Measurements from ENCODE around the gene CLTCL1.
"Not testable (repeated sequence)": the region's sequence is repeated elsewhere in the genome, so short reads cannot be mapped to it uniquely, and the experiment has no call there.

CLTCL1 gene

DNA sequence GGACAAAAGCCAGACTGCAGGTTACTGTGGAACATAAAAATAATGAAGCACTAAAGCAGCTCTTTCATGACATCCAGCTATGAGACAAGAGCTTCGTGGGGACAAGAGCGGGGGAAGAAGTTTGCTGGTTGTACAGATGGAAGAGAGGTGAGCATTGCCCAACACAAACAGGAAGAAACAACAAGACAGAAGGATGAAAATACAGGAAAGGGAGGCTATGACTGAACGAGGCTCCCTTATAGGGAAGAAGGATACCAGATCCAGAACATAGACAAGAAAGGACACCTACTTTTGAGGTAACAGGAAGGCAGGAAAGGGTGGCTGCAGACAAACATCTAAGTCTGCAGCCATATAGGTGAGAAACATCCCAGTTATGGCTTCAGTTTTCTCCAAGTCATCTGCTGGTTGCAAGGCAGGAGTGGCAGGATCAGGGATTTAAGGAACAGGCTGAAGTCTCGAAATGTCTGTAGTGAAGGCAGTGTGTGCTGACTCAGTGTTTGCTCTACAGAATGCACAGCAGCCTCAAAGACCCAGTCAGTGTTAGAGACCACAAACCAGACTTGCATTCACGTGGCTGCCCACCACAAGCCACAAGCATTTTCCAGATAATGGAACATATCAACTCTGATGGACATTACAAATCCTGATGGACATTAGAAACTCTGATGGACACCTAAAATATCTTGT is 1.9 kb downstream of the CLTCL1 start:
- Histone ChIP-seq H3K36me3 (ENCODE audit: insufficient read depth, low read length) (no peaks in the 10 kb centered on the region), H3K4me3 (ENCODE audit: low read depth in 1 of 2, low read length in 2 of 2) (no peak overlapping the region), H3K27me3 (ENCODE audit: control insufficient read depth in 1 of 2, insufficient read depth in 2 of 2, low read length in 2 of 2) (no peaks in the 10 kb centered on the region), H3K27ac (ENCODE audit: low read depth, low read length) (no peak overlapping the region), H3K9ac (ENCODE audit: low read length) (no peak overlapping the region), H3K4me1 (ENCODE audit: insufficient read depth, low read length) (peaks cover 15% of the 10 kb centered on the region), H3K9me3 (ENCODE audit: low read length) (no peaks in the 10 kb centered on the region)

DNA sequence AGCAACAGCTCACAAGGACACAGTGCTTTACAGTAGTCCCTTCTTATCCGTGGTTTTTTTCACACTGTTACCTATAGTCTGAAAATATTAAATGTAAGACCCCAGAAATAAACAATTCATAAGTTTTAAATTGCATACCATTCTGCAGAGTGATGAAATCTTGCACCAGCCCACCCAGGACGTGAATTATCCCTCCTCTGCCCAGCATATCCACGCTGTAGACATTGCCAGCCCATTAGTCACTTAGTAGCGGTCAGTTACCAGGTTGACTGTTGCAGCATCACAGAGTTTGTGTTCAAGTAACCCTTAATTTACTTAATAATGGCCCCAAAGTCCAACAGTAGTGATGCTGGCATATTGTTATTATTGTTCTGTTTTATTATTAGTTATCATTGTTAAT is 3.6 kb downstream of the CLTCL1 start:
- Histone ChIP-seq H3K9ac (ENCODE audit: low read length) (no peak overlapping the region), H3K4me3 (ENCODE audit: low read depth in 1 of 2, low read length in 2 of 2) (no peak overlapping the region), H3K9me3 (ENCODE audit: low read length) (no peaks in the 10 kb centered on the region), H3K36me3 (ENCODE audit: insufficient read depth, low read length) (no peaks in the 10 kb centered on the region), H3K27me3 (ENCODE audit: control insufficient read depth in 1 of 2, insufficient read depth in 2 of 2, low read length in 2 of 2) (no peaks in the 10 kb centered on the region), H3K4me1 (ENCODE audit: insufficient read depth, low read length) (peaks cover 15% of the 10 kb centered on the region), H3K27ac (ENCODE audit: low read depth, low read length) (no peak overlapping the region)

DNA sequence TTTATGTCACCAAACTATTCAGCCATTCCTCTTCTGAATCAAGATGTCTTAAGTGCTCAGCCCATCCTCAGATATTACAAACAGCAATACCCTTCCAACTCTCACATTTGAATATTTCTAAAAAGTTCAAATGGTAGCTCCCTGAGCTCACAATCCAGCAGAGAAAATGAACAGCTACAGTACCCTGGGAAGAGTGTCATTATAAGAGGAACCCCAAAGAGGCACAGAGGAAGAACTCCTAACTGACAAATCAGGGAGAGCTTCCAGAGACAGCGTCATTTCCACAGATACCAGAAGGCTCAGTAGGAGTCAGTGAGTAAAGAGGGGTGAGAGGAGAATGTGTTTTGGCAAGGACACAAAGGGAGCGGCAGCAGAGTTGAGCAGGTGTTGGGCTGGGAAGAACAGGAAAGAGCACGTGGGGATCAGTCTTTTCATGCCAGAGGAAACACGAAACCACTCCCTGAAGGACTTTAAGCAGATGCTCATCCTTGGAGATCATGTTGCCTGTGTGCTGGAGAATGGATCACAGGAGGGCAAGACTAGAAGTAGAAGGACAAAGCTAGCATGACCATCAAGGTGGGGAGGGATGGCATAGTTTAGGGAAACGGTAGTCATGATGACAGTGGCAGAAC is 4.3 kb downstream of the CLTCL1 start:
- no peaks in the 10 kb centered on the region for H3K9me3 ChIP-seq (ENCODE audit: low read length)
- H3K27ac ChIP-seq (ENCODE audit: low read depth, low read length): no peak overlapping the region
- H3K36me3 ChIP-seq (ENCODE audit: insufficient read depth, low read length): no peaks in the 10 kb centered on the region
- no peak overlapping the region for H3K4me3 ChIP-seq (ENCODE audit: low read depth in 1 of 2, low read length in 2 of 2)
- no peaks in the 10 kb centered on the region for H3K27me3 ChIP-seq (ENCODE audit: control insufficient read depth in 1 of 2, insufficient read depth in 2 of 2, low read length in 2 of 2)
- H3K4me1 ChIP-seq (ENCODE audit: insufficient read depth, low read length): peaks cover 10% of the 10 kb centered on the region
- H3K9ac ChIP-seq (ENCODE audit: low read length): no peak overlapping the region

DNA sequence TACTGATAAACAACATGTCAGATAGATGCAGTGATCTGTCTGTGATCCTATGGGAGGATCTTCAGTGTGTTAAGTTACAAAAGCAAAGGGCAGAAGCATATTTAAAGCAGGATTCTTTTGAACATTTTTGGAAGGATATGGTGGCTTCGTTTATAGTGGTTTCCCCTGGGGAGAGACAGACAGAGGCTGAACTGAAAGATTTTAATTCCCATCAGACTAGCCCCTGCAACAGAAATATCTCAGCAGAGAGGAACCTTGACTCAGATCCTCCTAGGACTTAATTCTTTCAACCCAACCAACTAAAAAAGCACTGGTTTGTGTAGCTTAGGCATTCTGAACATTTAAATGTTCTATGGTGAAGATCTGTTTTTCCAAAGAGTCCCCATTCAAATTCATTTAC is 5.7 kb downstream of the CLTCL1 start:
- Histone ChIP-seq H3K4me3 (ENCODE audit: low read depth in 1 of 2, low read length in 2 of 2) (no peak overlapping the region), H3K9me3 (ENCODE audit: low read length) (no peaks in the 10 kb centered on the region), H3K9ac (ENCODE audit: low read length) (no peak overlapping the region), H3K4me1 (ENCODE audit: insufficient read depth, low read length) (peaks cover 10% of the 10 kb centered on the region), H3K27ac (ENCODE audit: low read depth, low read length) (no peak overlapping the region), H3K36me3 (ENCODE audit: insufficient read depth, low read length) (no peaks in the 10 kb centered on the region), H3K27me3 (ENCODE audit: control insufficient read depth in 1 of 2, insufficient read depth in 2 of 2, low read length in 2 of 2) (no peaks in the 10 kb centered on the region)

DNA sequence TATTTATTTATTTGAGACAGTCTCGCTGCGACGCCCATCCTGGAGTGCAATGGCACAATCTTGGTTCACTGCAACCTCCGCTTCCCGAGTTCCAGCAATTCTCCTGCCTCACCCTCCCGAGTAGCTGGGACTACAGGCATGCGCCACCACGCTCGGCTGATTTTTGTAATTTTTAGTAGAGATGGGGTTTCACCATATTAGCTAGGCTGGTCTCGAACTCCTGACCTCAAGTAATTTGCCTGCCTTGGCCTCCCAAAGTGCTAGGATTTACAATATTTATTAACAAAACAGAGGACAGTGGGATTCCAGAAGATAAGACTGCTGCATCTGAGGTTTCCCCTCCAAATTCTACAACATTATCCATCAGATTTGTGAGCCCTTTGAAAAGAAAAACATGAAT is 12.4 kb downstream of the CLTCL1 start:
- H3K4me3 ChIP-seq (ENCODE audit: low read depth in 1 of 2, low read length in 2 of 2); H3K36me3 ChIP-seq (ENCODE audit: insufficient read depth, low read length); H3K9me3 ChIP-seq (ENCODE audit: low read length); H3K27ac ChIP-seq (ENCODE audit: low read depth, low read length); H3K9ac ChIP-seq (ENCODE audit: low read length); H3K27me3 ChIP-seq (ENCODE audit: control insufficient read depth in 1 of 2, insufficient read depth in 2 of 2, low read length in 2 of 2); H3K4me1 ChIP-seq (ENCODE audit: insufficient read depth, low read length): not testable (repeated sequence)

DNA sequence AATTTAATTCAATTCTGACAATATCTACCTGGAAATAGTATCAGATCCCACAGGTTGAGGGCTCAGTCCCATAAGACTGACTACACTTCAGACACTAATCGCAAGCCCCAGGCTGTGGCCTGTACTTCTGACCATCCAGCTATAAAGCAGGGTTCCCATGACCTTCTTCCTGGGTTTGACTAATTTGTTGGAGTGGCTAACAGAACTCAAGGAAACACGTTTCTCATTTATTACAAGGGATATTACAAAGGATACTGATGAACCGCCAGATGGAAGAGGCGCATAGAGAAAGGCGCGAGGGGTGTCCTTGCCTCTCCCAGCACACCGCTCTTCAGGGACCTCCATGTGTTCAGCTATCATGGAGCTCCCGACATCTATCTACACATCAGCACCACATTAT is 13.7 kb downstream of the CLTCL1 start:
- H3K27ac ChIP-seq (ENCODE audit: low read depth, low read length): no peak overlapping the region
- H3K36me3 ChIP-seq (ENCODE audit: insufficient read depth, low read length): peaks cover 5% of the 10 kb centered on the region
- no peaks in the 10 kb centered on the region for H3K27me3 ChIP-seq (ENCODE audit: control insufficient read depth in 1 of 2, insufficient read depth in 2 of 2, low read length in 2 of 2)
- H3K9me3 ChIP-seq (ENCODE audit: low read length): no peaks in the 10 kb centered on the region
- no peak overlapping the region for H3K9ac ChIP-seq (ENCODE audit: low read length)
- H3K4me3 ChIP-seq (ENCODE audit: low read depth in 1 of 2, low read length in 2 of 2): no peak overlapping the region
- no peaks in the 10 kb centered on the region for H3K4me1 ChIP-seq (ENCODE audit: insufficient read depth, low read length)

DNA sequence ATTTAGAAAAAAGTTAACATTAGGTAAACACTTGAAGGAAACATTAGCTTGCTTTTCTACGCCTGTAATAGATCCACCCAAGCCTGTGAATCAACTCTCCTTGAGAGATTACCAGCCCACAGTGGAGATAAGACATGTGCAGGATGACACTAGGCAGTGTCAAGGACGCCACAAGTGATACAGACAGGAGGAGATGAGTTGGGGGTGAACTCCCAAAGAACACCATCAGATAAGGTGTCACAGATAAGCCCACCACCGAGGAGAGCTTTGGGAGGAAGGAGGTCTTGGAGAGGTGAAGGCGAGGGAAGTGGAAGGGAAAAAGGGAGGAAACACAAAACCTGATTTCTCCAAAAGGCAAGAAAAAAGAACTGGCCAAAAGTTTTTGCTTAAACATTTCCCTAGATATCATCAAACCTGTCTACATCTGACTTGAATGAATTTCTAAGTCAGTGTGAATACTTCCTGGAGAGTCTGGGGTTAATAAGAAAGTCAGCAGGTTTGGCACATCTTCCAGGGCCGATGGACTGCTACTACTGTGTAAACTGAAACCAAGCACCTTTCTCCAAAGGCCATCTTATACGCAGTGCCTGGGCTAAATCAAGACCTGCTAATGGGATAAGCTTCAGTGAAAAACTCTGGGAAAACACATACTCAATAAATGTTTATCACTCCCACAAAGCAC is 15.5 kb downstream of the CLTCL1 start:
- H3K27ac ChIP-seq (ENCODE audit: low read depth, low read length): no peak overlapping the region
- no peaks in the 10 kb centered on the region for H3K4me1 ChIP-seq (ENCODE audit: insufficient read depth, low read length)
- H3K9me3 ChIP-seq (ENCODE audit: low read length): no peaks in the 10 kb centered on the region
- H3K4me3 ChIP-seq (ENCODE audit: low read depth in 1 of 2, low read length in 2 of 2): no peak overlapping the region
- no peaks in the 10 kb centered on the region for H3K27me3 ChIP-seq (ENCODE audit: control insufficient read depth in 1 of 2, insufficient read depth in 2 of 2, low read length in 2 of 2)
- no peak overlapping the region for H3K9ac ChIP-seq (ENCODE audit: low read length)
- H3K36me3 ChIP-seq (ENCODE audit: insufficient read depth, low read length): peaks cover 5% of the 10 kb centered on the region

DNA sequence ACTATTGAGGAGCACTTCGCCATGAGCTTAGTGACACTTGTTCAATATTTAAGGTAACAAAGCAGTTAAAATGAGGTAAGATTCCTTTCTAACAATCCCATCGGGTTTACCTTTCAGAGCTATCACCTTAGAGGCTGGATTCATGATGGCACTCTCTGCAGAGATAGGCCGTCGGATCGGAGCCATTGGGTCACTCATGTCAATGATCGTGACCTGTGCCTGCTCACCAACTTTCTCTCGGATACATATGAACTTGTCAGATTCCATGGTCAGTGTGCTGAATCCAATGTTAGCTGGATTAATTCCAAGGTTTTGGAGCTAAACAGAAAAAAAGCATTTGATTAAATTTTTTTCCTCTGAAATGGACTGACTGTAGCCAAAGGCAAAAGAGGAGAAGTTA is 16.0 kb downstream of the CLTCL1 start:
- no peak overlapping the region for H3K9ac ChIP-seq (ENCODE audit: low read length)
- no peaks in the 10 kb centered on the region for H3K27me3 ChIP-seq (ENCODE audit: control insufficient read depth in 1 of 2, insufficient read depth in 2 of 2, low read length in 2 of 2)
- no peaks in the 10 kb centered on the region for H3K9me3 ChIP-seq (ENCODE audit: low read length)
- peaks cover 5% of the 10 kb centered on the region for H3K36me3 ChIP-seq (ENCODE audit: insufficient read depth, low read length)
- H3K4me3 ChIP-seq (ENCODE audit: low read depth in 1 of 2, low read length in 2 of 2): no peak overlapping the region
- H3K27ac ChIP-seq (ENCODE audit: low read depth, low read length): no peak overlapping the region
- no peaks in the 10 kb centered on the region for H3K4me1 ChIP-seq (ENCODE audit: insufficient read depth, low read length)

DNA sequence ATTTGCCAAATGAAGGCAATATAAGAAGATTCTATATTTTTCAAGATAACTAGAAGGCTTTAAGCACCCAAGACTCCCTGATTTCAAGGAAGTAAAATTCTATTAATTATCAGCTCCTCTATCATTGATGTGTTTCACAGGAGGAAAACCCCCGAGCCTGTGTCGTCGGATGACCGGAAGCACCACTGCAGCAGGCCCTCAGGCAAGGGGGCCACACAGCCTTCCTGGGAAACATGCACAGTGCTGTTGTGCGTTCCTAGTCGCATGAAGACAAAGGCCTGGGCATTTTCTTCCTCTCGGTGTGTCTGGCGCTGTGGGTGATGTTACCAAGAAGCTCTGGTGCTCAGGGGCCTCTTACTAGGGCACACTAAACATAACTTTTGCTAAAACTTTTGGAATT is 16.4 kb downstream of the CLTCL1 start:
- no peaks in the 10 kb centered on the region for H3K9me3 ChIP-seq (ENCODE audit: low read length)

DNA sequence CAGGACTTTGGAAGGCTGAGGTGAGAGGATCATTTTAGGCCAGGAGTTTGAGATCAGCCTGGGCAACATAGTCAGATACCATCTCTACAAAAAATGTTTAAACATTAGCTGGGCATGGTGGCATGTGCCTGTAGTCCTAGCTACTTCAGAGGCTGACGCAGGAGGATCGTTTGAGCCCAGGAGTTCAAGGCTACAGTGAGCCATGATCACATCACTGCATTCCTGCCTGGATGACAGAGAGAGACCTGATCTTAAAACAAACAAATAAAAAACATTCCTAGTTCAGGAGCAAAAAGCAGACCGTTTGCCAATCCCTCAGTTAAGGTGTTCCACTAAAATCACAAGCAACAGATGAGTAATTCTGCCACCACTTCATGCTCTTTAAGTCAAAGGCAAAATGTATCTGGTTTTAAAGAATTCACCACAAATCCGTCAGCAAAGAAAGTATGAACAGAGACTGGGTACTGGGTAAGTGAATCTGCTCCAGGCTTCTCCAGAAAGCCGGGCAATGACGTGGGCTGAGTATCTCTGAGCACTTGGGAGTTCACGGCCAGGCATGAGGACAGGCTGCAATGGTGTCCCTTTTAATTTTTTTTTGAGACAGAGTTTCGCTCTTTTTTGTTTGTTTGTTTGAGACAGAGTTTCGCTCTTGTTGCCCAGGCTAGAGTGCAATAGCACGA is 19.5 kb downstream of the CLTCL1 start:
- H3K9ac ChIP-seq (ENCODE audit: low read length): no peak overlapping the region
- peaks cover 5% of the 10 kb centered on the region for H3K36me3 ChIP-seq (ENCODE audit: insufficient read depth, low read length)
- H3K27ac ChIP-seq (ENCODE audit: low read depth, low read length): no peak overlapping the region
- no peaks in the 10 kb centered on the region for H3K27me3 ChIP-seq (ENCODE audit: control insufficient read depth in 1 of 2, insufficient read depth in 2 of 2, low read length in 2 of 2)
- H3K9me3 ChIP-seq (ENCODE audit: low read length): no peaks in the 10 kb centered on the region
- H3K4me1 ChIP-seq (ENCODE audit: insufficient read depth, low read length): no peaks in the 10 kb centered on the region
- no peak overlapping the region for H3K4me3 ChIP-seq (ENCODE audit: low read depth in 1 of 2, low read length in 2 of 2)

More for the DNA sequence above, 16.4 kb downstream of the CLTCL1 start:
- H3K27me3 ChIP-seq (ENCODE audit: control insufficient read depth in 1 of 2, insufficient read depth in 2 of 2, low read length in 2 of 2): no peaks in the 10 kb centered on the region
- H3K4me3 ChIP-seq (ENCODE audit: low read depth in 1 of 2, low read length in 2 of 2): no peak overlapping the region
- H3K4me1 ChIP-seq (ENCODE audit: insufficient read depth, low read length): no peaks in the 10 kb centered on the region
- H3K9ac ChIP-seq (ENCODE audit: low read length): no peak overlapping the region
- no peak overlapping the region for H3K27ac ChIP-seq (ENCODE audit: low read depth, low read length)
- peaks cover 5% of the 10 kb centered on the region for H3K36me3 ChIP-seq (ENCODE audit: insufficient read depth, low read length)

DNA sequence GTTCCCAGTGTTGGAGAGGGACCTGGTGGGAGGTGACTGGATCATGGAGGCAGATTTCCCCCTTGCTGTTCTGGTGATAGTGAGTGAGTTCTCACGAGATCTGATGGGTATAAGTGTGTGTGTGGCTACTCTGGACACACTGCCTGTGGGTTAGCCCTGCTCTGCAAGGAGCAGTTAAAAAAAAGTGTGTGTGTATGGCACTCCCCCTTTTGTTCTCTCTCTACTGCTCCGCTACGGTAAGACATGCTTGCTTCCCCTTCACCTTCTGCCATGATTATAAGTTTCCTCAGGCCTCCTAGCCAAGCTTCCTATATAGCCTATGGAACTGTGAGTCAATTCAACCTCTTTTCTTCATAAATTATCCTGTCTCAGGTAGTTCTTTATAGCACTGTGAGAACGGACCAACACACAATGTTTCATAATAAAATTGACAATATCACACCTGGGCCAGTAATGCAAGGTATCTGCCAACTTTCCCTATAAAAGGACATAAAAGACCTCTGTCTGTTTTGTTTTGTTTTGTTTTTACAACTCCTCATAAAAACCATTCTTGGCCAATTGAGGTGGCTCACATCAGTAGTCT is 20.2 kb downstream of the CLTCL1 start:
- Histone ChIP-seq H3K9me3 (ENCODE audit: low read length) (no peaks in the 10 kb centered on the region), H3K4me1 (ENCODE audit: insufficient read depth, low read length) (no peaks in the 10 kb centered on the region), H3K27me3 (ENCODE audit: control insufficient read depth in 1 of 2, insufficient read depth in 2 of 2, low read length in 2 of 2) (no peaks in the 10 kb centered on the region), H3K27ac (ENCODE audit: low read depth, low read length) (no peak overlapping the region), H3K36me3 (ENCODE audit: insufficient read depth, low read length) (peaks cover 5% of the 10 kb centered on the region), H3K9ac (ENCODE audit: low read length) (no peak overlapping the region), H3K4me3 (ENCODE audit: low read depth in 1 of 2, low read length in 2 of 2) (no peak overlapping the region)
